Kidney capillary endothelial cell (primary cell): ENCODE results near the gene NRXN3.
"Not testable (repeated sequence)": the region's sequence is repeated elsewhere in the genome, so short reads cannot be mapped to it uniquely, and the experiment has no call there.

Experiments
- DNase-seq: peaks from one replicate; pipeline ENCODE4 v3.0.0-alpha.2; 2018; ENCODE audit warnings: low spot score

Gene NRXN3

DNA sequence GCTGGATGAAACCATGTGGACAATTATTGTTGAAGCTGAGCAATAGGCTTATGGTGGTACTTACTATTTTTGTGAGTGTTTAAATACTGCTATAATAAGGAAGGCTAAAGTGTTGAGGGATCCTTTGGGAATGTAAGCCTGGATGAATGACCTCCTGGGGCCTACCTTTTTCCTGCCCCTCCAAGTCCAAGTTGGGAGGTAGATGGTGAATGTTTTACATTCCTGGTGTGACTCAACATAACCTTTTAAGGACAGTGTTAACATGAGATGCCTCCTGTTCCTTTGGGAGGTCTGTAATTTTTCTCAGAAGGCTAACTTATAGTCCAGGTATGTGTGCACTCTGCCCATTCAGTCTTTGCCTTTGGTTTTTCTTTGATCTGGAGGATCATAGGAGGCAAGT lies 315.9 kb downstream of the NRXN3 start:
- no peak for DNase-seq

DNA sequence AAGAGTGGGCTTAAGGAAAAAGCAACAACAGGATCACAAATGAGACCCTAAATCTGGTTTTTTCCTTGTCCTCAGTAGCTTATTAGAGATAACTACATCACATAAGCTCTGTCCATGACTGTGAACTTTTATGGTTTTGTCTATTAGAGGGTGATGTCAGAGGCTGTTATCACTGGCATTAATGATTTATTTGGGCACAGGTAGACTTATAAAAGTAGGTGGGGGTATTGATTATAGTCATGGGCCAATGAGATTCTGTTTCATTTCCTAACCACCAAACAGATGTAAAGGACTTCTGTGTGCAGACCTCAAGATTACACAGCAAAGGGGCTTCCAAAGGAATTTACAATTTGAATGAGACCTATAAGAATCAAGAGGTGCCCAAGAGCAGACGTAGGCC lies 316.4 kb downstream of the NRXN3 start:
- no peak for DNase-seq

DNA sequence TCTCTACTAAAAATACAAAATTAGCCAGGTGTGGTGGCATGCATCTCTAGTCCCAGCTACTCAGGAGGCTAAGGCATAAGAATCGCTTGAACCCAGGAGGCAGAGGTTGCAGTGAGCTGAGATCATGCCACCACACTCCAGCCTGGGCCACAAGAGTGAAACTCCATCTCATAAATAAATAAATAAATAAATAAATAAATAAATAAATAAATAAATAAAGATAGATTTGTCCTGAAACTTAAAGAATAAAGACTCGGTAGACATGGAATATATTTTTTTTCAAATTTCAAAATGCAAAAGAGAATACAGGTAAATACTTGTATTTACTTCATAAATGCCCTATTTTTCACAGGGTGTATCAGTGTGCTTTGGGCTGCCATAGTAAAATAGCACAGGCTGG lies 317.4 kb downstream of the NRXN3 start:
- not testable (repeated sequence) for DNase-seq

DNA sequence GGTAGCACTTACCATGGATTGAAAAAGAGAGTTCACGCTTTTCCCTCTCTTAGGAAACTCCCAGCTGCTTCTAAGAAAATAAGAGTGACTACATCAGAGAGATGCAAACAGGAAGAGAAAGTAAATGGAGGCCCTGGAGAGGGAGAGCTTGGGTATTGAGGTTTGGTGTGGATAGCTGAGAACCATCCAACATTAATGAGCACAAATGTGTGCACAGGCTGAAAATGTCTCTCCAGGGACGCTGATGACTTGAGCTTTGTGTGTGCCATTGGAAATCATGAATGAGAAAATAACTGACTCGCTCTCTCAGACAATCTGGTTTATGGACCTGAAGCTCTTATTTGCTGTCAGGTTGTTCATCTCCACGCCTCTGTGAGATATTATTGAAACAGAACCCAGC lies 318.8 kb downstream of the NRXN3 start:
- DNase-seq: no peak

DNA sequence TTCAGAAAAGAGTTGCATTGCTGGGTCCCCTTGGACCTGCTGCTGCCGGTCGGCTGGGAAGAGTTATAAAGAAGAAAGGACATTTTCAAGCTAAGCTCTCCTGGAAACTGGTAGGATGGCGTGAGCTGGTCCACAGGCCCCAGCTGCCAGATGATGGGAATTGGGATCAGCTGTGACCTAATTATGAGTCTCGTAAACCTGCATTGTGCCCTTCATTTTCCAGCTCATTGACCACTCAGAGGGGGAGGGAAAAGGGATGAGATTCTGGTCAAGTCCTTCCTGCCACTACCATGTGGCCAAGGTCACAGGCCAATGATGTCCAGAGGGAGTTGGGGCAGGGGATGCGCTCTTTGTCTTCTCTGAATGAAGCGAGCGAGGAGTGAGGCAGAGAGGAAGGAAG lies 320.9 kb downstream of the NRXN3 start:
- DNase-seq: no peak

DNA sequence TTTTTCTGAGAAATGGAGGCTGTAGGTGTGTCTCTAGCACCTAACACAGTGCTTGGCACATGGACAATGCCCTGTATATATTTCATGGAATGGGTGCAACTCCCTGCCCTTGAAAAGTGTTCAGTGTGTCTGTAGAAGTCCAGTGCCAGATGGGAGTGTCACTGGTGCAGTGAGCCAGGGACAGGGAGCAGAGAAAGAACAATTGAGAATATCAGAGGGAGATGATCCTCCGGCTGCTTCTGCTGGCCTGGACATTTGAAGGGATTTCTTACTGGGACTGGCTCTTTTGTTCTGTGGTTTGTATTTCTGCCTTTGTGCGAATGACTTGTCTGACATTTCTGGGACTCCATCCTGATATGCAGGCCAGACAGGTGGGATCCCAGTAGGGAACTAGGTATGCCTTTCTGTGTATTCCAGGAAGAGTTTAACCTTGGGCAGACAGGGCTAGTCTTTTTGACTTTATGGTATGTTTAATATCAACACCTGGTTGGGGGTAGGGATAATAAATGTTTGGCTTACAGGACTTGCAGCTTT lies 328.0 kb downstream of the NRXN3 start:
- no peak for DNase-seq

DNA sequence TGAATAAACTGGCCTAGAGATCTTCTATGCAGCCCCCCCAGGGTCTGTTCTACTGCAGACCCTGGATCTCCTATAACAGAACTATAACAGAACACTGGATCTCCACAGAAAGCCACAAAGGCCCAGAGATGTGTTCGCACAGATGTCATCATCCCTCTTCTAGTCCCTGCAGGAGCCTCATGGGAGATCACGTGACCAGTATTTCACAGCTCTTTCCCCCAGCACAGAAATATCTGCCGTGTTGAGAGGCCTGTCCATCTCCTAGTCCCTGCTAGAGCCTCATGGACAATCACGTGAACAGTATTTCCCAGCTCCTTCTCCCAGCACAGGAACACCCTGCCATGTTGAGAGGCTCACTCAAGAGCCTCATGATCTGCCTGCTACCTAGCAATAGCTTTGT lies 331.7 kb downstream of the NRXN3 start:
- no peak for DNase-seq

DNA sequence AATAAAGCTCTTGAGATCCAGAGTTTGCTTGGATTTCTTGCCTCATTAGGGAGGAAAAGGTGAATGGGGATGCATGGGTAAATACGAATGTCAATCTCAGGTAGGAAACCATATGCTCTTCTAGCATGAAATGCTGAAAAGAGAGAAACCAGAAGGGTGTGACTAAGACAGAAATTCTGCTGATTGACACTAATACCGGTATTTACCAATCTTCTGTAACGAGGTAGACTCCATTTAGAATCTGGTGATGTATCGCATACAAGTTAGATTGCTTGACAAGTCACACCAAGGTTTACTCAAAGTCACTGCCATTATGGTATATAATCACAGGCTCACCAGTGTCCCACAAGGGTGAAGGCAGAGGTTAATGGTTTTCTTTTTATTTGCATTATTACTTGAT lies 337.9 kb downstream of the NRXN3 start:
- no peak for DNase-seq

DNA sequence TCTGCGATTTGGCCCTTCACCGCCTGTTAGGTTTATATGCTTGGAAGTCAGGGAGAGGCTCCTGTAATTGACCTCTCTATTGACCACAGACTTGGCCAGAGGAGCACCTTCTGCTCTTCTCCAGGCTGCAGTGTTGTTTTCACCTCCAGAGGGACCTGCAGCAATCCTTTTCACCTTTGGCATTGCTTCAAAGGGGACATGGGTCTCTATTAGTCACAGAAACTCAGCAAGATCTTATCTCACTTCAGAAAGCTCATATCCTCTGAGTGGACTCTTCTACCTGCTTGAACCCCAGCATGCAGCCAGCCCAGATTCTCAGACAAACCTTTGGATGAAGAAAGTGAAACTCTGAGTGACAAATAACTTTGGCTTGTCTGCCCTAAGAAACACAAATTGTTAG lies 339.3 kb downstream of the NRXN3 start:
- no peak for DNase-seq

DNA sequence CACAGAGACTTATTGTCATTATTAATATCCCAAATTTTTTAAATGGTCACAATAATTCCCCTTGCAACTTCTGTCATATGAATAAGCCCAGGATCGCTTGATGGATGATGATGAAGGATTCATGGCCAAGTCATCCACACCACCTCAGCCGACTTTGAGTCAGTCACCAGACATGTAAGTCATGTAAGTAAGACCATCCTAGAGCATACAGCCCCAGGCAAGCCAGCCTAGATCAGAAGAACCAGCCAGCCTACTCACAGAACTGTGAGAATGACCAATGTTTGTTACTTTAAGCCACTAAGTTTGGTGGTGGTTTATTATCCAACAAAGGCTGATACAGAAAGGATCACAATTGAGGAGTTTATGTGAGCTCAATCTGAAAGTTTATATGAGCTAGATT lies 341.8 kb downstream of the NRXN3 start:
- no peak for DNase-seq

DNA sequence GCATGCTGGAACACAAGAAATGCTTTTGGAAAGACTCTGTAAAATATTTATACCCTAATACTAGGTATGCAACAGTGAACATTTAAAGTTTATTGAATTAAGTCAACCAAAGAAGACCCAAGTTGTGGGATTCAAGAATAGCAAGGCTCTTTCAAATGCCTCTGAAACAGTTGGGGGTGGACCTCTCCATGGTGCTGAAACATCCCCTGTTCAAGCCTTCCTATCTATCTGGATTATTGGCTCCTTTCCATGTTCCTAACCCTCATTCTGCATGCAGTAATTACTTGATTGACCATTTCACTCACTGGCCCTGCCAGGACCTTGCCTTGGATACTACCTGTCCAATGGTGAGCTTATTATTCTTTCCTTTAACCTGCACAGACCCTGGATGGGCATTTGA lies 349.7 kb downstream of the NRXN3 start:
- peak; percentile 19 for DNase-seq

DNA sequence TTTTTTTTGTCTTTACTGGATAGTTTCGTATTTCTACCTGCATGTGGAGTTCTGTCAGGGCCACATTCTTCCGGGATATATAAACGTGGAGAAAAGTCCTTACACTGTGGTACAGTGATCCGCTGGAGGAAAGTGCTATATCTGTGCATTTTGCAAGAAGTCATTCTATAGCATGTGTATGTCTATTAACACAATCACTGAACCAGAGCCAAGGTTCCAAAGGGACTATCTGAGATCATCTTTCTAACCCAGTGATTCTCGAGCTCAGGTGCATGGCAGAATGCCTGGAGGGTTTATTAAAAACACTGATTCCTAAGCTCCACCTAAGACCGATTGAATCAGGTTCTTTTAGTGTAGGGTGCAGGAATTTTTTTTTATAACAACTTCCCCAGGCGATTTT lies 354.0 kb downstream of the NRXN3 start:
- DNase-seq: no peak

DNA sequence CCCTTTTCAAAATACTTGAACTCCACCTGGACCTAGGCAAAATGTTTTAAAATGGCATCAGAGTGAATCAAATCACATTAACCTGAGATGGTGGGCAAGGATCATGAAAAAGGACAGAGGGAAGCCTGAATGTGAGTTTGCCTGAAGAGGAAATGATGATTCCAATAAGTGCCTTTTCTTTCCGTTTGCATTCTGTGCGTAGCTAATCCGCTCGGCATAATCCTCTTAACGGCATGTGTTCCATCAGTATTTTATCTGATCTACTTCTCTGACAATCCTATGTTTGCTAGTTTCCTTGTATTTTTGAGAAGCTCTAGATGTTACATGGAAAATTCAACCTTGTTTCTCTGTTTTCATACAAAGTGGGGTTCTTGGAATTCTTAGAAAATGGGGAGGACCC lies 354.6 kb downstream of the NRXN3 start:
- DNase-seq: no peak

DNA sequence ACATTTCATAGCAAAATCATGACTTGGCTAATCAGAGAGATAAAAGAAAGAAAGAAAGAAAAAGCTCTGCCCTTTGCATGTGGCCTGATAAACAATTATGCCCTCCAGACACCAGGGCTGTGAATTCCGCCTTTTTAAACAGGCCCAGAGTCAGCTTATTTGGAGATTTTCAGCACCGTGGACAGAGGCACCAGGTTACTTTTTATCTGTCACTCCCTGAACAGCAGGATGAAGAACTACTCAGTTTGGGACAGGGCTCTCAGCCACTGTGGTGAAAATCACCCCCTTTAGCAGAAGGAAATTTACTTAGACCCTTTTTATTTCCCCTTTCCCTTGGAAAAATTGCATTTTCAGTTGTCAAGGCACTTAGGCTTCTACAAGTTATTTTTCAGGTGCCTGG lies 359.9 kb downstream of the NRXN3 start:
- peak; percentile 3 for DNase-seq

DNA sequence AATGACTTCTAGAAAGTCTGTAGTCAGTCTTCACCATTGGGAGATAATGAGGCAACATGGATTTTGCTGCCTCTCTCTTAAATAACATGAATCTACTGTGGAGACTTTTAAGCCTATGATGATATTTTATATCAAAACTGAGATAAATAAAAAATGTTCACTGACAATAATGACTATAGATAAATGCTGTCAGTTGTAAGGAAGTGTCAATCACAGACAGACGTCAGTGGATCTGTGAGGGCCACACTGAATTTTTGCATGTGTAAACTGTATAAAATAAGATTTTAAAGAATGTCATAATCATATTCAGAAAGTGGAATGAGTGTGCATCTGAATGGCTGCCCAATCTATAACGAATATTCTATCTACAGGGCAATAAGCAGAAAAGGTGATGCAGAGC lies 364.0 kb downstream of the NRXN3 start:
- no peak for DNase-seq

DNA sequence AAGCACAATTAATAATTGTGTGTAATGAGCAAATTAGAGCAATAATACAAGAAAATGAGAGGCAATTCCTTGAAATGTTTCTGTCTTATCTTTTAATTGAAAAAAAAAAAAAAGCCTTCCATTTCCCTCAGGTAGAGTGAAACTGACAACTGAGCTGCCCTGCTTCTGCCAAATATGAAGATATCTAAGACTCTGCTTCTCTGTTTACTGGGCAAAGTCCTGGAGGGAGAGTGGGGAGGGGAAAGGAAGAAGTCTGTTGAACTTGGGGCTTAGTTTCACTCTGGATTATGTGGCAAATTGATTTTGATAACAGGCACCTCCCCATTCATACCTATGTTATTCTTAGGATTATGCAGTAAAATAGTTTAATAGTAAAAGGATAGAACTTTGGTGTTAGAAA lies 364.9 kb downstream of the NRXN3 start:
- DNase-seq: no peak

DNA sequence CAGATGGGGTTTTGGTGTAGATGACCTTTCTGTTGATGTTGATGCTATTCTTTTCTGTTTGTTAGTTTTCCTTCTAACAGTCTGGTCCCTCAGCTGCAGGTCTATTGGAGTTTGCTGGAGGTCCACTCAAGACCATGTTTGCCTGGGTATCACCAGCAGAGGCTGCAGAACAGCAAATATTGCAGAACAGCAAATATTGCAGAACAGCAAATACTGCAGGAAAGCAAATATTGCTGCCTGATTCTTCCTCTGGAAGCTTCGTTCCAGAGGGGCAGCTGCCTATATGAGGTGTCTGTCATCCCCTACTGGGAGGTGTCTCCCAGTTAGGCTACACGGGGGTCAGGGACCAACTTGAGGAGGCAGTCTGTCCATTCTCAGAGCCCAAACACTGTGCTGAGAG lies 371.6 kb downstream of the NRXN3 start:
- not testable (repeated sequence) for DNase-seq

DNA sequence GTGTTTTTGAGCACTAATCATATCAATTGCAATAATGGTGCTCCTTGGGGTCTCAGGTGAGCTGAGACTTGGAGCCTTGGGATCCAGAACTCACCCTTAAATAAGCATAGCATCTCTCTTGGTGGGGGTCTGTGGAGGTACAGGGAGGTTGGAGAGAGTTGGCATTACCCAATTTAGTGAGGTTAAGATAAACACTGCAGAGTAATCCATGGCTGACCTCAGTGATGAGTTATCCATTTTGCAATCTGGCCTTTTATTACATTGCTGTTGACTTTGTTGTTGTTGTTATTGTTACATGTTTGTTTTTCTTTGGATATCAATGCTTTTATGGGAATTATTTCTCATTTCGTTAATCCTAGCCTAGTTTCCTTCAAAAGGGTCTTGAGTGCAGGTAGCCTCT lies 373.3 kb downstream of the NRXN3 start:
- DNase-seq: no peak

DNA sequence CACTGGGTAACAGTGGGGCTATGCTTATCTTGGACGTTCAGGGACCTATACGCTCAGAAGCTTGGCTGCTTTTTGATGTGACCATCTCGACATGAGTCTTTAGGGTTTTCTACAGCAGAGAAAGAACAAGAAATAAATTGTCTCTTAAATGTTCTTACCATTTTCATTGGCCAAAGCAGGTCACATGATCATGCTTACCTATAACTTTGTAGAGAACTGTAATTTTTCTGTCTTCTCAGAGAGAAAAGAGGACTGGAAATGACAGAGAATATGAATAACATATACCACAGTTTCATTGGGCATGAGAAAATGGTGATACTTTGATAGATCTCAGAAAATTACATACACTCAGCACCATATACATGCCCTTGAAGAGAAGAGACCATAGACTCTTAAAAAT lies 390.9 kb downstream of the NRXN3 start:
- DNase-seq: no peak

DNA sequence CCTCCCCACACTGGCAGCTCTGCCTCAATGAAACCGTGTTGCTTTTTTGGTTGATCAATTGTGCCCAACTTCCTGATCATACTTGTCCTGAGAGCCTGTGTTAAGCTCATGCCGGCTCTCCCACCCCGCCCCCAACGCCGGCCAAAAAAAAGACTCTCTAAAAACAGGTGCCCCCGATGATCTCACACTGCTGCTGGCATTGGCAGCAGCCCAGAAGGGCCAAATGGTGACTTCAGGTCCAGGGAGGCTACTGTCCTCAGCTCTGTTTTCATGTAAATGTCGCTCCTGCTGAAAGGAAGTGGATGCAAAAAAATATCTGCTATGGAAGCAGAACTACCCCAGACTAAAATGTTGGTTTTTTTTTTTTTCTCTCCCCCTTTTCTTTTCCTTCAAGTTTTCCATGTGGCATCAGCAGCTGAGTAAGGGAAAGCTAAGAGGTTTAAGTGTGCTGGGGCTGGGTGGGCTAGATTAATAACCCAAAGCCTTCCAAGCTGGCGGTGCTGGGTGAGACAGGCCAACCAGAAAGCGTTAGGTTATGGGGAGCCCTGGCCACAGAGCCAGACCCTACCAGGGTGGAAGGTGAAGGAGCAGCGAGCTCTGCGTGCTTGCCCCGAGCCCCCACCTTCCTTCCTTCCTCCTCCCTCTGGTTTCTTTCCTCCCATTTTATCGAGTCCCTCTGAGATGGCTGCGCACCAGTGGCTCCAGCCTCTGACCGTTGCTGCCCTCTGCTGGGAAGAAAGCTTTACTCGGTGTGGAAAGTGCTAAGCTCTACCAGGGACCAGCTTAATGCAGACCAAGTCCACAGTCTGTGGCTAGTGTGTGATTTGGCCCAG lies 396.1 kb downstream of the NRXN3 start:
- DNase-seq: peak; percentile 60

DNA sequence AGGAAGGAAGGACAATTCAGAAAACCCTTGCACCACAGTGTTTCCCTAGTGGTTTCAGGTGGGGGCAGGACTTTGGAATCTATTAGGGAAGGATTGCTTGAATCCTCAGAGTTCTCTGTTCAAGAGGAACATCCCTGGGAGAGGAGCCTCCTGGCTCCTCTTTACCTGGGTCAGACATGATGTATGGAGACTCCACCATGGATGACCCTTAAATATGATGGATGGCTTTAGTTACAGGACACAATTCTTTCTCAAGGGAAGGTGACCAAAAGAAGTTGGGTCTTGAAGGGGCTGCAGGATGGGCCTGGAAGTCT lies 396.6 kb downstream of the NRXN3 start:
- no peak for DNase-seq

DNA sequence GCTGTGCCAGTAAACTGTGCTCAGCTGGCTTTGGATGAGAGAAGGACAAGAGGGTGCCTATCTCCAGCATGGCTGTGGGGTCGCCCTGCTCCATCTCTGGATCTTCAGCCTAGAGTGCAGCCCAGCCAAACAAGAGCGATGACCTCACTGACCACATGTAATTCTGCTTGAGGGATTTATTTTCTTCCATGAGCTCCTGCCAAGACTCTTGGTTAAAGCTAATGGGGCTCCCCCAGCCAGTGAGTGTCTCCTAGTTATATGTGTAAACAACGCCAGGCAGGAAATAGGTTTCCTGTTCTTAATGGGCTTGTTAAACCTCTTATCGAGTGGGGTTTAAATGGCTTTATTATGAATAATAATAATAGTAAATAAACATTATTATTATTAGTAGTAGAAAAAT lies 397.2 kb downstream of the NRXN3 start:
- no peak for DNase-seq

DNA sequence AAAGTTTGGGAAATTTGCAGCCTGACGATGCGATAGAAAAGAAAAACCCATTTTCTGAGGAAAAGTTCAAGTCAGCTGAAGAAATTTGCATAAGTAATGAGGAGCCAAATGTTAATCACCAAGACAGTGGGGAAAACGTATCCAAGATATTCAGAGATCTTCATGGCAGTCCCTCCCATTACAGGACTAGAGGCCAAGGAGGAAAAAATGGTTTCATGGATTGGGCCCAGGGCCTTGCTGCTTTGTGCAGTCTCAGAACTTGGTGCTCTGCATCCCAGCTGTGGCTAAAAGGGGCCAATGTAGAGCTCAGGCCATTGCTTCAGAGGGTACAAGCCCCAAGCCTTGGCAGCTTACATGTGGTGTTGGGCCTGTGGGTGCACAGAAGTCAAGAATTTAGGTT lies 403.6 kb downstream of the NRXN3 start:
- DNase-seq: not testable (repeated sequence)

DNA sequence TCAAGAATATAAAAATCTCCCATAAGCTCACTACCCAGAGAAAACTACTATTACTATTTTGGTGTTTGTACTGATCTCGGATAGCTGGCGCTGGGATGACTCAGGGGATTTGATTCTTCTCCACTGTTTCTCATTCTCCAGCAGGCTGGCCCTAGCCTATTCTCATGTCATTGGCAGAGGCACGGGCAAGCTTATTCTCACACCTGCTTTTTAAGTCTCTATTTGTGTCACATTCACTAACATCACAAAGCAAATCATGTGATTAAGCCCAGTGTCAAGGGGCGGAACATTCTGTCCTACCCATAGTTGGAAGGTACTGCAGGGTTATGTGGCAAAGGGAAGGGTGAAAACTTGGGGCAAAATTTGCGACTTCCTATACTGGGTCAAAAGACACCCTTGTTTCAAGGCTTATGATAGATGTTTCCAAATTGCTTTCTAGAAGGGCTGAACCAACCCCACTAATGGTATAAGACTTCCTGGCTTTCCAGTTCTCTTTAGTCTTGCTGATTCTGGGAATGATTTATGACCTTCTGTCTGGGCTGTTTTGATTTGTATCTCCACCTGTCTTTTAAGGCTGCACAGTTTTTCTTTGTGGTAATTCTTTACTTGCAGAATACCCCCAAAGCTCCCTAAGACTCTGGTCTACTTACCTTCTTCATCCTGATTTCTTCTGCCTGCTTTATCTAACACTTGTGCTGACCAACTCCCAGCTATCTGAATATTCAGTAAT lies 406.4 kb downstream of the NRXN3 start:
- DNase-seq: no peak
